Germinal center (tissue), 1 donor: Measurements from ENCODE around the gene PLAGL2.
"Not testable (repeated sequence)": the region's sequence is repeated elsewhere in the genome, so short reads cannot be mapped to it uniquely, and the experiment has no call there.

Source experiments
- DNase-seq: peaks from one replicate; pipeline ENCODE4 v3.0.0; 2012; ENCODE audit warnings: mixed read lengths, low spot score

PLAGL2 gene

DNA sequence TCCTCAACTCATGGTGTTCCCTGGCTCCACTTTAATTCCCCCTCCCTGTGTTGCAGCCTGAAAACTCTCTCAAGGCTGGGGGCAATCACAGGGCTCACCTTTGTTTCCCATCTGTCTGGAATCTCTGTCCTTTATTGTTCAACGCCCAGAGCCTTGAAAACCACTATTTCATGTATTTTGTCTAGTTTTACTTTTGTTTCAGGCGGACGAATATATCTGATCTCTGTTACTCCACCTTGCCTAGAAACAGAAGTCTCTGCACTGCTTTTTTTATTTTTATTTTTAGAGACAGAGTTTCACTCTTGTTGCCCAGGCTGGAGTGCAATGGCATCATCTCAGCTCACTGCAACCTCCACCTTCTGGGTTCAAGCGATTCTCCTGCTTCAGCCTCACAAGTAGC lies 27.6 kb downstream of the PLAGL2 start:
- DNase-seq = no peak

DNA sequence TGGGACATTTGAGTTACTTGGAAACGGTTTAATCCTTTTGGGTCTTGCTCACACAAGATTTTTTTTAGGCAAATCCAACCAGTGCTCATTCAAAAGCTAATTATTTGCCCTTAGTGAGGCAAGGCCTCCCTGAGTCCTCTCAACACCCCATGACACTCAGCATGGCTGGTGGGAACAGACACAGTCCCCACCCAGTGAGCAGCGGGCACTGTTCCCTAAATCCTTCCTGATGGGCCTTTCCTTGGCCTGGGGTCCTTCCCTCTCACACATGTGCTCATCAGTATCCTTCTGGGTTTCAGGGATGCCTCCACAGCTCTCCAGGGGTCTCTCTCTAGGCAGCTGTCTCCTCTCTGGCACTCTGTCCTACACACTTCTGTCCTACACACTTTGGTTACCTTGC lies 28.0 kb downstream of the PLAGL2 start:
- no peak for DNase-seq

DNA sequence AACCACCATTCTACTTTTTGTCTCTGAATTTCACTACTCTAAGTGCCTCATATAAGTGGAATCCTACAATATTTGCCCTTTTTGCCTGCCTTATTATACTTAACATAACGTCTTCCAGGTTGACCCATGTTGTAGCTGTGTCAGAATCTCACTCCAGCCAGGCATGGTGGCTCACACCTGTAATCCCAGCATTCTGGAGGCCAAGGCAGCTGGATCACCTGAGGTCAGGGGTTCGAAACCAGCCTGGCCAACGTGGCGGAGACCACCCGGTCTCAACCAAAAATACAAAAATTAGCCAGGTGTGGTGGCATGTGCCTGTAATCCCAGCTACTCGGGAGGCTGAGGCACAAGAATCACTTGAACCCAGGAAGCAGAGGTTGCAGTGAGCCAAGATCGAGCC lies 29.8 kb downstream of the PLAGL2 start:
- not testable (repeated sequence) for DNase-seq

DNA sequence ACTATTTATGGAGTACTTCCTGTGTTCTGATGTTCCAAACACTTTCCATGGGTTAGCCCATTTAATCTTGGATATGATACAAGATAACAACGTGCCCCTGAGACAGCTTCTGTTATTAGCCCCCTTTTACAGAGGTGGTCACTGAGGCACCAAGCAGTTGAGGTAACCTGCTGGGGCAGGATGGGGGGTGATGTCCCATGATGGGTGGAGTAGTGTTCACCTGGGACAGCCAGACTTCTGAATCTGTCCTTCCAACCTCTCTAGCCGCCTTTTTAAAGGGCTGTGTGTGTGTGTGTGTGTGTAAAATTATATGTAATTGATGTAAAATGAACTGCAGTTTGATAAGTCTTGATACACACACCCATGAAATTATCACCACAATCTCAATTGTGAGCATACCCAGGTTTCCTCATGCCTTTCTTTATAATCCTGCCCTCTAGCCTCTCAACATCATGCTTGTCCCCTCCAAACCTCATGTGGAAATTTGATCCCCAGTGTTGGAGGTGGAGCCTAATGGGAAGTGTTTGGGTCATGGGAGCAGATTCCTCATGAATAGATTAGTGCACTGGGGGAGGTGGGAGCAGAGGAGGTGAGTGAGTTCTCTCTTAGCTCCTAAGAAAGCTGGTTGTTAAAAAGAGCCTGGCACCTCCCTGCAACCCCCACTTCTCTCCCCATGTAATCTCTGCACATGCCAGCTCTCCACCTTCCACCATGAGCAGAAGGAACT lies 39.2 kb downstream of the PLAGL2 start:
- no peak for DNase-seq

DNA sequence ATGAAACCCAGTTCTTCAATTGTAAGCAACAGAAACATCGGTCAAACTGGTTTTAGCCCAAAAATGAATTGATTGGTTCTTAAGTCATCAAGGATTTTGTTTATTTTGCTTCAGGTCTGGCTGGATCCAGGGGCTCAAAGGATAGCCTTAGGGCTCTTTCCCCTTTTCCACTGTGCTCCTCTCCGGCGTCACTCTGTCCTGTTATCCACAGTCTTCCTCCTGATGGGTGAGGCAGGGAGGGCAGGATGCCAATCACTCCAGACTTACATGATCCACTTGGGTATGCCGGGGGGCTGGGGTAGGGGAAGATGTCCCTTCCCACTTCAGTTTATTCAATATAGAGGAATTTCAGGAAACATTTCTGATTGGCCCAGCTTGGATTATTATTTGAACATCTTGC lies 40.0 kb downstream of the PLAGL2 start:
- DNase-seq = no peak

DNA sequence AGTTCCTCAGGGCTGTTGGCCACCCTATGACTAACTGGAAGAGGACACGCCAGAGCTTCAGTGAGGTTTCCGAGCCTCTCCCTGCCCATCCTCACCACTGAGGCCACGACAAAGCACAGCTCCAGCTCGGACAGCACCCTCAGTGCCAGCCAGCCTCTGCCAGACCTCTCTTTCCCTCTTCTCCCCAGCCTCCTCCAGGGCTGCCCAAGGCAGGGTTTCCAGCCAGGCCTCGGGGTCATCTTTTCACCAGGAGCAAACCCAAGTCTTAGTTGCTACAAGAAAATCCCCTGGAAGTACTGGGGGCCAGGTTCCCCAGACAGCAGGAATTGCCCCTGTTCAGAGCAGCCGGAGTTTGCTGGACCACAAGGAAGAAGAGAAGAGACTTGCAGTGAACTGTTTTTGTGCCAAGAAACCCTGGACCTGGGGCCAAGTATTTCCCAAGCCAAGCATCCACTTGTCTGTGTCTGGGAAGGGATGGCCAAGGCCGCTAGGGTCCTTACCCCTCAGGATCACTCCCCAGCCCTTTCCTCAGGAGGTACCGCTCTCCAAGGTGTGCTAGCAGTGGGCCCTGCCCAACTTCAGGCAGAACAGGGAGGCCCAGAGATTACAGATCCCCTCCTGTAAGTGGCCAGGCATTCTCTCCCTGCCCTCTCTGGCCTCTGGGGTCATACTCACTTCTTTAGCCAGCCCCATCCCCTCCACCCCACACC lies 41.6 kb downstream of the PLAGL2 start:
- DNase-seq = no peak

DNA sequence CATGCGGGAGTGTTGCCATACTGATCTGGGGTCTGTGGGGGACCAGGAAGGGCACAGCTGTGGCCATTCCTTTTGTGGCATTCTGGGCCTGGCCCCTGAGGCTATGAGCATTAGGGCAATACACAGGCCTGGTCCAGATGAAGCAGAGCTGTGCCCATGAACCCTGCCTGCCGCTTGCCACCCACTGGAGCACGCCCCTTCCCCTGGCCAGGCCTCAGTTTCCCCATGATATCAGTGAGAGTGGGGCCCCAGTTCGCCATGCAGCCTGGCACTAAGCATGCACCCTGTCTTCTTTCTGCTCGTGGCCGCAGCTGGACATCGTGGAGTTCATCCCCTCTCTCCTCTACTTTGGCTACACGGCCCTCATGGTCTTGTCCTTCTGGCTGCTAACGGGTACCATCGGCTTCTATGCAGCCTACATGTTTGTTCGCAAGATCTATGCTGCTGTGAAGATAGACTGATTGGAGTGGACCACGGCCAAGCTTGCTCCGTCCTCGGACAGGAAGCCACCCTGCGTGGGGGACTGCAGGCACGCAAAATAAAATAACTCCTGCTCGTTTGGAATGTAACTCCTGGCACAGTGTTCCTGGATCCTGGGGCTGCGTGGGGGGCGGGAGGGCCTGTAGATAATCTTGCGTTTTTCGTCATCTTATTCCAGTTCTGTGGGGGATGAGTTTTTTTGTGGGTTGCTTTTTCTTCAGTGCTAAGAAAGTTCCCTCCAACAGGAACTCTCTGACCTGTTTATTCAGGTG lies 42.4 kb downstream of the PLAGL2 start:
- DNase-seq = no peak

DNA sequence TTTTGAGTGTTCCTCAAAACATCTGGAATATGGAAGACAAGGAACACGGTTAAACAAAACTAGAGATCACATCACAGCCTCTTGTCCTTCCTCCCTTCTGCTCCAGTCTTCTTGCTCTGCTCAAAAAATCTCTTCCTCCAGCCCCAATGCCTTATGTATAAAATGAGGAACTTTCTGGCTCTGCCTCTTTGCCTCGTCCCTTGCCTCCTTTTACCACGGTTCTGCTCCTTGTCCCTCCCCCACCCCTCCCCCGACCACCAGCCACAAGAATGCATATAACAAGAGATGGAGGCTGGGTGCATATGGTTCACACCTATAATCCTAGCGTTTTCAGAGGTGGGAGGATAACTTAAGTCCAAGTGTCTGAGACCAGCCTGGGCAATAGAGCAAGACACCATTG lies 43.6 kb downstream of the PLAGL2 start:
- no peak for DNase-seq

DNA sequence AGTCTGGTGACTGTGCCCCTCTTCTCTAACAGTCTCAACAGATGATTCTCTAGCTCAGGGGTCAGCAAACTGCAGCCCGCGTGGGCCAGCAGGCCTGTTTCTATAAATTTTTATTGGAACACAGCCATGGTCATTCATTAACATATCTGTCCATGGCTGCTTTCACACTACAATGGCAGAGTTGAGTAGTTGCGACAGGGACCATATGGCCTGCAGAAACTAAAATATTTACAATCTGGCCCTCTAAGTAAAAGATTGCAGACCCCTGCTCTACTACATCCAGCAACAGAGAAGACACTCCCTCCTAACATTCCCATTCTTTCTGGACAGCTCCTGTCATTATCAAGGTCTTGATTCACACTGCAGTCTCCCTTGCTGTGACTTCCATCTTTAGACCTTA lies 45.2 kb downstream of the PLAGL2 start:
- DNase-seq = no peak

DNA sequence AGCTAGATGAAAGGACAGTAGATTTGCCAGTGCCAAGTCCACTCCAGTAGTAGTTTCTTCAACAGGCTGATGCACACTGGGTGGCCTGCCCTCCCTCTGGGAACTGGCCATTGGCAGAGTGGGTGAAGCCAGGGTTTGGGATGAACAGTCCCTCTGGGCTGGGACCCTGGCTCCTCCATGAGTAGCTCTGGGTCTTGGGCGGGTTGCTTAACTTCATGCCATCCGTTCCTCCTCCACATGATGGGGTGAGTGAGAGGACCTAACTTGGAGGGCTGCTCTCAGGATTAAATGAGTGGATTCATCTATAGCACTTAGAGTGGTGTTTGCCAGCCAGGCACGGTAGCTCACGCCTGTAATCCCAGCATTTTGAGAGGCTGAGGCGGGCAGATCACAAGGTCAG lies 47.2 kb downstream of the PLAGL2 start:
- DNase-seq = no peak

DNA sequence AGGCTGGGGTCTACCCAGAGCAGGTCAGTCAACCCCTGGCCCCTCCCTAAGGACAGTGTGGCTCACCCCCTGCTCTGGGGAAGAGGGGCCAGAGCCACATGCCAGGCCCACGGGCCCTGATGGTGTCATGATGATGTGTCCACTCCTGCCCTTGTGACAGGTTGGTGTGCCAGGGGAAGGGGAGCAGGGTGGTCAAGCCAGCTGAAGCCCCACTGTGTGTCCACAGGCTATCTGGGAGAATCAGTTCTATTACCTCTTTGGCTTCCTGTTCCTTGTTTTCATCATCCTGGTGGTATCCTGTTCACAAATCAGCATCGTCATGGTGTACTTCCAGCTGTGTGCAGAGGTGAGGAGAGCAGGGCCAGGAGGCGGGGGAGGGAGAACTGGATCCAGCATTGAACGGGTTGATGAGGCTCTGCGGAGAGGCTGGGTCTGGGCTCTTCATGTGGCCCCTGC lies 47.7 kb downstream of the PLAGL2 start:
- DNase-seq = no peak

DNA sequence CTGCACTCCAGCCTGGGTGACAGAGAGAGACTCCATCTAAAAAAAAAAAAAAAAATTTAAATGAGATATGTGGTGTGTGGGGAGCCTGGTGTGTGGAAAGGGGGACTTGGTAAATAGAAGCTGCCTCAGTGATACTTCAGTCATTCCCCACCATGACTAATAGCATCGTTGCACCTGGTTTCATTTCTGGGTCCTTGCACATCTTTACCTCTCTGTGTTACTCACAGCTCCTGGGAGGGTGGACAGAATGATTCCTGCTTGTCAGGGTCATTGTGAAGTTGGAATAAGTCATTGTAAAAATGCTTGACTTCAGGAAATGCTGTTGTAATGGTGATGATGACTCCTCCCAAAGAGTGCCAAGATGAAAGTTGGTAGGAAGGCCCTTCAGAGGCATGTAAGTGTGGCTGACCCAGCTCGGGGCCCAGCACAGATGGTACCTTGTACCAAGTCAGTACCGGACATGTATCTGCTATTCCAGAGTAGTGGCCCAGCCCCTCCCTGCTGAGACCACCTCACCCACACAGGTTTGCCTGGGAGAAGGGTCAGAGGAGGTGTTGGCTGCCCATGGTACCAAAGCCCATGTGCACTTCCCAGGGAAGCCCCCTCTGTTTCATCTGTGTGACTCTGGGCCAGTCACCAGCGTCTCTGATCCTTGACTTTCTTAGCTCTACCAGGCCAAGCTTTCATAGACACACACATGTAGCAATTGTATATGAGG lies 48.4 kb downstream of the PLAGL2 start:
- no peak for DNase-seq

DNA sequence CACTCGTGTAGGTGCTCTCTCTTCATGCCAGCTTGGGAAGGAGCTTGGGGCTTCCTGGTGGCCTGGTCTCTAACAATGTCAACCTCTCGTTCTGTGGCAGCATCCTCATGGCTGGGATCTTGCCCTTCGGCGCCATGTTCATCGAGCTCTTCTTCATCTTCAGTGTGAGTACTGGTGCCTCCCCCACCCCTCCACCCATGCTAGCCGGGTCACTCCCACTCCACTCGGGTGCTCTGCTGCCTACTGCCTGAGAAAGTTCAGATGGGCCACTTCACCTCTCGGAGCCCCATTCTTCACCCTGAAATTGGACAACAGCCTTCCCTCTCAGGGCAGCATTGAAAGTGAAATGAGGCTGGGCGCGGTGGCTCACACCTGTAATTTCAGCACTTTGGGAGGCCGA lies 49.2 kb downstream of the PLAGL2 start:
- DNase-seq = no peak

DNA sequence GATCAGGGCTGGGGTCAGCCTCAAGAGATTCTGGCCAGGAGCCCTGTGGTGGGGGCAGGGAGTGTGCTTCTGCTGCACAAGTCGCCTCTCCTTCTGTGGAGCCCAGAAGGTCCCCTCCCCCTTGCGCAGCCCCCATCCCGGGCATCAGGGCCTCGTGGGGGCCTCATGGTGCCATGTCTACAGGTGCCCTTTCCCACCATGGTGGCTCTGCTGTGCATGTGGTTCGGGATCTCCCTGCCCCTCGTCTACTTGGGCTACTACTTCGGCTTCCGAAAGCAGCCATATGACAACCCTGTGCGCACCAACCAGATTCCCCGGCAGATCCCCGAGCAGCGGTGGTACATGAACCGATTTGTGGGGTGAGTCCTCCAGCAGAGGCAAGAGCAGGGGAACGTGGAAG lies 49.9 kb downstream of the PLAGL2 start:
- no peak for DNase-seq

DNA sequence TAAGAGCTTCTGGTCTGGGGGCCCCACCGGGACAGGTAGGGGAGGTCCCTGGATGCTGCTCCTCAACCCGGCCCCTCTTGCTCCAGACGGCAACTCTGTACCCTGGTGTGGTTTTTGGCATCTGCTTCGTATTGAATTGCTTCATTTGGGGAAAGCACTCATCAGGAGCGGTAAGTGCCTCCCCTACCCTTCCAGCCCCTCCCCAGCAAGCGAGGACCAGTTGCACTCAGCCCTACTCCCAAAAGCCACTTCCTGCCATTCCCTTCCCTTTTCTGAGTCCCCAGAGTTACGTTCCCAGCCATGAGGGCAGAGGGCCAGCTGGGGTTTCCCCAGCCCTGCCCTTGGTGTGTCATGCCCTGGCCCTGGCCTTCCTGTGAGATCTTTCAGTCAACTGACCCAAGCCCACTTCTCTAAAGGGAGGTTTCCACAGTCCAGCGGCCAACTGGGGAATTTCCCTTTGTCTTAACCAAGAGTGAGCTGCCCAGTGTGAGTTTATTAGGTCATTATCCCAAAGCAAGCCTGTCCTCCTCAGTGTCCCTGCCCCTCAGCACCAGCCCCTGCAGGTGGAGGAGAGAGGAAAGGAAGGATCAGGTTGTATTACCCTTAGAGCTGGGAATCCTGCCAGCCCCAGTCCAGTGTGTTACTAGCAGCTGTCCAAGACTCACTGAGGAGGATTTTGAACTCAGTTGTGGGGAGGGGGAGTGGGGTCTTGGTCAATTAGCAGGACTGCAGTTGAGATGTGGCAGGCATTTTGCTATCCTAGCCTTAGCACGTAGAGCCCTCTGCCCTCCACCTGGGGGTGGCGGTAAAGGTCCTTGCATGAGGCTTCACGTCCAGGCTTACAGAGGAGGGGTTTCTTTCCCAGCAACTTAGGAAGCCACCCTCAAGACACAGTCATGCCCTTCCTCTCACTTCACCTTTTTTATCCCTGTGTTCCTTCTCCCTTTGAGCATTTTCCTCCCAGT lies 52.2 kb downstream of the PLAGL2 start:
- no peak for DNase-seq

DNA sequence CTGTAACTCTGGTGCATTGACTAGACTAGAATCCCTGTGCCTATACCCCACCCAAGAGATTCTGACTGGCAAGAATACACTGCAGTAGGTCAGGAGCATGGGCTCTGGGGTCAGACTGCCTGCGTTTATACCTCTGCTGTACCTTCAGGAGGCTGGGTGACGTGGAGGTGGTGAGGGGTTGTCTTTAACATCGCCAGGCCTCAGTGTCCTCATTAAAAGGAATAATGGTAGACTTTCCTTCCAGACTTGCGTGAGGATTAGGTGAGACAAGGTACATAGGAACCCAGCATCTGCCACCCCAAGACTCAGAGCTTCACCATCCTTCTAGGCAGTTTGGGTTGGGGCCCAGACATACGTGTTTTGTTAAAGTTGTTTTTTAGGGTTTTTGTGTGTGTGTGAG lies 53.8 kb downstream of the PLAGL2 start:
- DNase-seq = no peak

DNA sequence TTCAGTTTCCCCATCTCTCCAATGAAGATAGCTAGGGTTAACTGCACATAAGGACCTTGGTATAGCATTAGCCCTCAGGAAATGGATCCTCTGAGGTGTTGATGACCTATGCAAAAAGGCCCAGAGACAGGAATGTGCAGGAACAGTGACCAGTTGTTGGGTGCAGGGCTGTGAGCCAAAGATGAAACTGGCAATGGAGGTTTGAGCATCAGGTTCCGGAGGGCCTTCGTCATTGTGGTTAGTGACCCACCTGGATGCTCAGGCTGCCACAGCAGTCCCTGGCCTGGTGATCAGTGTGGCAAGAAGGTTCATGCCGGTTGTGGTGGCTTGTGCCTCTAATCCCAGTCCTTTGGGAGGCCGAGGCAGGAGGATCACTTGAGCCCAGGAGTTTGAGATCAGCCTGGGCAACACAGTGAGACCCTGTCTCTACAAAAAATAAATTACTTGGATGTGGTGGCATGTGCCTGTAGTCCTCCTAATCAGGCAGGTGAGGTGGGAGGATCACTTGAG lies 54.3 kb downstream of the PLAGL2 start:
- no peak for DNase-seq

DNA sequence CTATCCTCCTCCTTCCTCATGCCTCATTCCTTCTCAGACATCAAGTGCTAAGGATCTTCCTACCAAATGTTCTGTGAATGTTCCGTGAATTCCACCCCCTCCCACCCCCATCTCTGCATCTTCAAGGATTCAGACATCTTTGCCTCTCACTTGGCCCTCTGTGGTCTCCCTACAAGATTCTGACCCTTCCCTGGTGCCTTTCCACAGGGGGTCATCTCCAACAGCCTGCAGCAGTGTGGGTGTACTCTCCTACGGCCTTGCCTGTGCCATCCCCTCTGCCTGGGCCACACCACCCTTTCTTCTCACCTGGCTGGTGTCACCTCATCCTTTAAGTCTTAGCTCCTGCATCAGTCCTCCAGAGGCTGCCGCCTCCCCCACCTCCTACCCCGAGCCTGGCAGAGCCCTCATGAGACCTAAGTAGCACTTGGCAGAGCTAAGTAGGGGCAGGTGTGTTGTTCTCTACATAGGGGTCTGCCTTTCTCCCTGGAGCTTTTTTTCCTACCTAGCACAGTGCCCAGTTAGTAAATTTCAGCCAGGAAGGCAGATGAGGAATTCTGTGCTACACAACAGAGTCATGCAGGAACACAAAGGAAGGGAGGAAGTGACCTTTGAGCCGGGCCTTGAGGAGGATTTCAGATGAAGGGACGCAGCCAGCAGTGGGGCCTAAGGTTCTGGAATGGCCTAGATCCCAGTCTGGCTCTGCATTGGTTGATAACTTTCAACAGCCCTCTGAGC lies 55.0 kb downstream of the PLAGL2 start:
- DNase-seq = no peak

DNA sequence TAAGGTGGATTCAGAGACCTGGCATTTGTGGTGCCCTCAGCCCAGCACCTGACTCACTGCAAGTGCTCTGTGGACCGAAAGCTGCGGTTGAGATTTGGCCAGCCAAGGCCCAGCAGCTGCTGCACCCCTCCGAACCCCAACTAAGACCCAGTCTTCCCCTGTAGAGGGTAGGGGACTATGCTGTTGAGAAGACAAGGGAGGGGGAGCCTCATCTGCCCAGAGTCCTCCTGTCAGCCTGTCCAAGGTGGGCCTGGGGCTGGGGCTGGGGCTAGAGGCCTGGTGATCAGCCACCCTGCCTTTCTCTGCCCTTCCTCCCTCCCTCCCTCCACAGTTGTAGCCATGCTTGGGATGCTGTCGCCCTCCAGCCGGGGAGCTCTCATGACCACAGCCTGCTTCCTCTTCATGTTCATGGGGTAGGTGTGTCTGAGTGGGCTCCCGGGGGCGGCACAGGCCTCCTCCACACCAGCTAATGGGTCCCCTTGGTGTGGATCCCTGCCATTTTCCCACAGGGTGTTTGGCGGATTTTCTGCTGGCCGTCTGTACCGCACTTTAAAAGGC lies 57.2 kb downstream of the PLAGL2 start:
- DNase-seq = no peak

DNA sequence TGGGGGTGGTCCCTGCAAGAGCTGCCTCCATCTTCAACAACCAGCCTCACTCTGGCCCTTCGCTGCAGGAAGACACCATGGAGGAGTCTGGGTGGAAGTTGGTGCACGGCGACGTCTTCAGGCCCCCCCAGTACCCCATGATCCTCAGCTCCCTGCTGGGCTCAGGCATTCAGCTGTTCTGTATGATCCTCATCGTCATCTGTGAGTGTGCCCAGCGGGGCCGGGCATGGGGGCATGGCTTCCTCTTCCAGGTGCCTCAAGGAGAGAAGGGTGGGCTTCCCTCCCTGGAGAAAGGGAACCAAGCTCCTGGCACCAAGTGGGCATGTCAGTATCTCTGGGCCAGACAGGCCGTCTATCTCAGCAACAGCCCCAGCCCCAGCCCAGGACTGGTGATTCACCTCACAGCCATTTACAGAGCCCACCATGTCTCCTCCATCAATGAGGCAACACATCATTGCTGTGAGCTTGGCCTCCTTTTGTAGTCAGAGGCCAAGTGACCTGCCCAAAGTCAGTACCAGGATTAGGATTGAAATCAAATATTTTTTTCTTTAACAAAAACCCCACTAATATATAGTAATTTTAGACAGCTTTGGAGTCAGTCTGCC lies 57.9 kb downstream of the PLAGL2 start:
- DNase-seq = no peak
